Keratinocyte (primary cell): ENCODE measurements around the gene IGBP1. TPM values are rescaled to one million over a fixed set of nuclear protein-coding genes. Genes with fewer than 3 reads are reported as not detected.

Experiments used
- DNase-seq: peaks from one replicate; pipeline ENCODE4 v3.0.0-alpha.2; 2011; ENCODE audit warnings: low read depth, missing footprints, low spot score
- FAIRE-seq: peaks from 2 replicates; lab custom pipeline; 2011; peaks lifted over from hg19 to GRCh38; lab: Jason Lieb, UNC
- H2AFZ ChIP-seq: 2 replicates; pipeline ENCODE4 v1.6.0; 2012; ENCODE audit warnings: low read length, control low read depth, inconsistent platforms; ENCODE audit not compliant: control insufficient read depth
- H3K27ac ChIP-seq: 2 replicates; pipeline ENCODE4 v1.5.1; 2011; ENCODE audit warnings: low read length; ENCODE audit not compliant: control insufficient read depth, insufficient read depth
- H3K27me3 ChIP-seq: 3 replicates; pipeline ENCODE4 v1.6.0; 2011; ENCODE audit warnings: low read length; ENCODE audit not compliant: control insufficient read depth, insufficient read depth; ENCODE audit errors: extremely low read depth
- H3K36me3 ChIP-seq, 2 experiments: 2 replicates in 1 of 2; 3 replicates in 1 of 2; pipeline ENCODE4 v1.5.1; 2011; ENCODE audit warnings: low read length in 2 of 2, mild to moderate bottlenecking in 1 of 2; ENCODE audit not compliant: control insufficient read depth in 2 of 2, insufficient read depth in 2 of 2; ENCODE audit errors: extremely low read depth in 1 of 2
- H3K4me1 ChIP-seq: 3 replicates; pipeline ENCODE4 v1.5.1; 2011; ENCODE audit warnings: low read length; ENCODE audit not compliant: control insufficient read depth, insufficient read depth; ENCODE audit errors: extremely low read depth
- H3K4me2 ChIP-seq: 3 replicates; pipeline ENCODE4 v1.6.0; 2011; ENCODE audit warnings: low read depth, low read length; ENCODE audit not compliant: control insufficient read depth, insufficient read depth; ENCODE audit errors: extremely low read depth
- H3K4me3 ChIP-seq, 3 experiments: fragments of 200-600 bp in 1 of 3; sonication (generic) in 1 of 3; 2 replicates in 2 of 3; 3 replicates in 1 of 3; pipeline ENCODE4 v1.5.1; 2011 to 2016; ENCODE audit warnings: low read length in 3 of 3, mild to moderate bottlenecking in 3 of 3, control low read depth in 2 of 3, inconsistent platforms in 1 of 3, low read depth in 1 of 3, mixed read lengths in 1 of 3, mixed run types in 1 of 3, moderate library complexity in 1 of 3; ENCODE audit not compliant: control insufficient read depth in 2 of 3, insufficient read depth in 2 of 3; ENCODE audit errors: extremely low read depth in 1 of 3
- H3K79me2 ChIP-seq: 2 replicates; pipeline ENCODE4 v1.6.0; 2012; ENCODE audit warnings: low read length; ENCODE audit not compliant: control insufficient read depth, insufficient read depth
- H3K9ac ChIP-seq: 3 replicates; pipeline ENCODE4 v1.6.0; 2011; ENCODE audit warnings: low read length; ENCODE audit not compliant: control insufficient read depth, insufficient read depth; ENCODE audit errors: extremely low read depth
- H3K9me1 ChIP-seq: 3 replicates; pipeline ENCODE4 v1.6.0; 2011; ENCODE audit warnings: low read length; ENCODE audit not compliant: control insufficient read depth, insufficient read depth; ENCODE audit errors: extremely low read depth
- H3K9me3 ChIP-seq: 2 replicates; pipeline ENCODE4 v1.5.1; 2012; ENCODE audit warnings: low read depth, low read length; ENCODE audit not compliant: control insufficient read depth
- H4K20me1 ChIP-seq: 3 replicates; pipeline ENCODE4 v1.6.0; 2011; ENCODE audit warnings: low read length; ENCODE audit not compliant: control insufficient read depth, insufficient read depth; ENCODE audit errors: extremely low read depth
- EZH2 ChIP-seq: IDR thresholded peaks from one replicate; pipeline ENCODE4 v1.6.1; 2012; ENCODE audit warnings: inconsistent platforms, mild to moderate bottlenecking, low read length, moderate library complexity
- dilution Hi-C: fragments of 300-500 bp; cut with MboI; formaldehyde crosslinking; loops from one replicate; pipeline ENCODE4 v1.7.0; 2020; ENCODE audit warnings: low sequenced_read_pairs; ENCODE audit not compliant: extremely low pct_ligation_motif_present
- polyA plus RNA-seq, 5 experiments: library from polyadenylated mRNA; depleted of rRNA in 3 of 5; stranded (reverse) in 3 of 5; stranded (forward) in 1 of 5; unstranded in 1 of 5; fragments of >200 nt; gene quantifications; 1 replicate in 1 of 5; 2 replicates in 3 of 5; 3 replicates in 1 of 5; pipeline versions ENCODE4 v1.2.1 to v1.2.3, GENCODE V29; 2011 to 2012; ENCODE audit warnings: missing spikeins in 2 of 5, low read depth in 1 of 5, low replicate concordance in 1 of 5
- TF ChIP-seq, protein P1 (sequence below), 3 experiments: IDR thresholded peaks in 1 of 3; conservative IDR thresholded peaks in 1 of 3; optimal IDR thresholded peaks in 1 of 3; 2 replicates in 2 of 3; 3 replicates in 1 of 3; pipeline versions ENCODE3 to v1.5.1; 2011; ENCODE audit warnings: low read length in 3 of 3, mild to moderate bottlenecking in 3 of 3, moderate library complexity in 2 of 3, control low read depth in 1 of 3, inconsistent platforms in 1 of 3; ENCODE audit not compliant: insufficient read depth in 2 of 3; ENCODE audit errors: extremely low read depth in 1 of 3

IGBP1 gene
- polyA plus RNA-seq, 1 donor (not counting 4 experiments of a cell fraction or from before 2014, with no cell fraction given), result 65.5 TPM

DNA sequence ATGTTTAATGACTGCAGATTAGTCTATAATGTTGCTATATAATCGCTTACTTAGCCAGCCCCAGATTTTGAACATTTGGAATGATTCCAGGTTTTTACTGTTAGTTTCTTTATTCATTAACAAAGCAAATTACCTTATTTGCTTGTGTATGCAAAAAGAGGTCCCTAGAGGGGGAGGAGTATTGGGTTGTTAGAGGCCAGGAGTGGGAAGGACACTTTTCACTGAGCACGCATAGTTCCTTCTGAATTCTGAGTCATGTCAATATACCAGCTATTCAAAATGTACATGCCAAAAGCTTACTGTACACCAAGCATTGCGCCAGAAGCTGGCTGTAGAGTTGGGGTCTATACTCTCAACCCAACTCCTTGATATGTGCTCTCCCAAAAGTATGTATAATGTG lies 39.0 kb downstream of the IGBP1 start:
- no peaks in the 10 kb centered on the region for H3K36me3 ChIP-seq
- FAIRE-seq (no peak), DNase-seq (no peak)
- no peak overlapping the region for H2AFZ ChIP-seq
- no peaks in the 10 kb centered on the region for H3K27me3 ChIP-seq
- peaks cover 18% of the 10 kb centered on the region for H3K4me1 ChIP-seq
- H3K9ac ChIP-seq, result no peak overlapping the region
- no peak overlapping the region for H3K4me3 ChIP-seq
- dilution Hi-C loops, result no loop called here
- H3K27ac ChIP-seq, result no peak overlapping the region
- no peaks in the 10 kb centered on the region for H4K20me1 ChIP-seq
- no peaks in the 10 kb centered on the region for H3K9me1 ChIP-seq
- TF ChIP-seq, protein P1, sequence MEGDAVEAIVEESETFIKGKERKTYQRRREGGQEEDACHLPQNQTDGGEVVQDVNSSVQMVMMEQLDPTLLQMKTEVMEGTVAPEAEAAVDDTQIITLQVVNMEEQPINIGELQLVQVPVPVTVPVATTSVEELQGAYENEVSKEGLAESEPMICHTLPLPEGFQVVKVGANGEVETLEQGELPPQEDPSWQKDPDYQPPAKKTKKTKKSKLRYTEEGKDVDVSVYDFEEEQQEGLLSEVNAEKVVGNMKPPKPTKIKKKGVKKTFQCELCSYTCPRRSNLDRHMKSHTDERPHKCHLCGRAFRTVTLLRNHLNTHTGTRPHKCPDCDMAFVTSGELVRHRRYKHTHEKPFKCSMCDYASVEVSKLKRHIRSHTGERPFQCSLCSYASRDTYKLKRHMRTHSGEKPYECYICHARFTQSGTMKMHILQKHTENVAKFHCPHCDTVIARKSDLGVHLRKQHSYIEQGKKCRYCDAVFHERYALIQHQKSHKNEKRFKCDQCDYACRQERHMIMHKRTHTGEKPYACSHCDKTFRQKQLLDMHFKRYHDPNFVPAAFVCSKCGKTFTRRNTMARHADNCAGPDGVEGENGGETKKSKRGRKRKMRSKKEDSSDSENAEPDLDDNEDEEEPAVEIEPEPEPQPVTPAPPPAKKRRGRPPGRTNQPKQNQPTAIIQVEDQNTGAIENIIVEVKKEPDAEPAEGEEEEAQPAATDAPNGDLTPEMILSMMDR (optimal IDR thresholded peaks at IDR 0.05 in 1 of 3, IDR thresholded peaks at IDR 0.05 in 1 of 3, conservative IDR thresholded peaks at IDR 0.05 in 1 of 3; ENCODE audit: extremely low read depth in 1 of 3, insufficient read depth in 2 of 3, low read length in 3 of 3), result no peak
- no peak for TF ChIP-seq EZH2
- no peak overlapping the region for H3K4me2 ChIP-seq
- H3K9me3 ChIP-seq, result no peaks in the 10 kb centered on the region
- H3K79me2 ChIP-seq, result no peaks in the 10 kb centered on the region

DNA sequence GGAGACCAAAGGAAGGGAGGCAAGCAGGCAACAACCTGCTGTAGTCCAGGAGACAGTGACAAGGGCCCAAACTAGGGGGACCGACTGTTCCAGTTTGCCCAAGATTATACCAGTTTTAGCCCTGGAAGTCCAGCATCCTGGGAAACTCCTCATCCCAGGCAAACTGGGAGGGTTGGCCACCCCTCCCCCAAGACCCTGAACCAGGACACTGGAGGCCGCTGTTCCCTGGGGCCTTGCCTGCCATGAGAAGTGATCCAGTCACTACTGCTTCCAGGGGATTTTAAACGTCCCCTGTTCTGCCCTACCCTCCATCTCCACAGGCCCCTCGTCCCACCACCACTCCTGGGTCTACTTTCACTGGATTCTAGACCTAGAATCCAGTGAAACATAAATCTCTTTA lies 39.7 kb downstream of the IGBP1 start:
- no peak overlapping the region for H2AFZ ChIP-seq
- no peak for FAIRE-seq
- no peaks in the 10 kb centered on the region for H3K9me1 ChIP-seq
- no peaks in the 10 kb centered on the region for H3K79me2 ChIP-seq
- no peaks in the 10 kb centered on the region for H3K9me3 ChIP-seq
- peaks cover 12% of the 10 kb centered on the region for H3K4me1 ChIP-seq
- H3K4me3 ChIP-seq, result no peak overlapping the region
- no peaks in the 10 kb centered on the region for H4K20me1 ChIP-seq
- no peak overlapping the region for H3K27ac ChIP-seq
- no peak overlapping the region for H3K4me2 ChIP-seq
- dilution Hi-C loops, result no loop called here
- DNase-seq, result no peak
- no peaks in the 10 kb centered on the region for H3K36me3 ChIP-seq
- H3K9ac ChIP-seq, result no peak overlapping the region
- no peaks in the 10 kb centered on the region for H3K27me3 ChIP-seq
- no peak for TF ChIP-seq EZH2
- TF ChIP-seq, protein P1 (optimal IDR thresholded peaks at IDR 0.05 in 1 of 3, IDR thresholded peaks at IDR 0.05 in 1 of 3, conservative IDR thresholded peaks at IDR 0.05 in 1 of 3; ENCODE audit: extremely low read depth in 1 of 3, insufficient read depth in 2 of 3, low read length in 3 of 3), result no peak
